ENCODE data around the gene CFAP61. TPM values are rescaled to one million over a fixed set of nuclear protein-coding genes. Genes with fewer than 3 reads are reported as not detected.

The CFAP61 gene
- total RNA-seq, 1 donor from 2014 or later: 8.6 TPM

DNA sequence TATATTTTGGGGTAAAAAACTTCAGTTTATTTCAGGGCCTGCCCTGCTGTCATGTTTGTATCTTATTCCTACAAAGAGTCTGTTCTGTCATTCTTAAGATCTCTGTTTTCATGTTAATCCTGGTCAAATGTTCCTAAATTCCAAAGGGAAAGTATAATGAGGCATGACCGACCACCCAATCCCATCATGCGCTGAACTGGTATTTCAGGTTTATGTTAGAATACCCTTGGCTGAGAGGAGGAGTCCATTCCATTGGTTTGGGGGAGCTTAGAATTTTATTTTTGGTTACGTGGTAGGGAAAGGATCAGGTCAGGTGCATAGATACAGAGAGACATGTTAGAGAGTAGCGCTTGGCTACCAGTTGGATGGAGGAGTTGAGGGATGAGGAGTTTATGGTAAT lies 25.7 kb downstream of the CFAP61 start:
- H3K27me3 ChIP-seq (ENCODE audit: low read depth): peaks cover 22% of the 10 kb centered on the region
- H3K4me1 ChIP-seq: no peaks in the 10 kb centered on the region
- intact Hi-C loops (cut with DNase I): no loop called here
- no peak for ATAC-seq
- no peak for DNase-seq
- no peaks in the 10 kb centered on the region for H3K36me3 ChIP-seq
- no peaks in the 10 kb centered on the region for H3K9me3 ChIP-seq
- H3K27ac ChIP-seq: no peak overlapping the region
- TF ChIP-seq, protein P1, sequence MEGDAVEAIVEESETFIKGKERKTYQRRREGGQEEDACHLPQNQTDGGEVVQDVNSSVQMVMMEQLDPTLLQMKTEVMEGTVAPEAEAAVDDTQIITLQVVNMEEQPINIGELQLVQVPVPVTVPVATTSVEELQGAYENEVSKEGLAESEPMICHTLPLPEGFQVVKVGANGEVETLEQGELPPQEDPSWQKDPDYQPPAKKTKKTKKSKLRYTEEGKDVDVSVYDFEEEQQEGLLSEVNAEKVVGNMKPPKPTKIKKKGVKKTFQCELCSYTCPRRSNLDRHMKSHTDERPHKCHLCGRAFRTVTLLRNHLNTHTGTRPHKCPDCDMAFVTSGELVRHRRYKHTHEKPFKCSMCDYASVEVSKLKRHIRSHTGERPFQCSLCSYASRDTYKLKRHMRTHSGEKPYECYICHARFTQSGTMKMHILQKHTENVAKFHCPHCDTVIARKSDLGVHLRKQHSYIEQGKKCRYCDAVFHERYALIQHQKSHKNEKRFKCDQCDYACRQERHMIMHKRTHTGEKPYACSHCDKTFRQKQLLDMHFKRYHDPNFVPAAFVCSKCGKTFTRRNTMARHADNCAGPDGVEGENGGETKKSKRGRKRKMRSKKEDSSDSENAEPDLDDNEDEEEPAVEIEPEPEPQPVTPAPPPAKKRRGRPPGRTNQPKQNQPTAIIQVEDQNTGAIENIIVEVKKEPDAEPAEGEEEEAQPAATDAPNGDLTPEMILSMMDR (IDR thresholded peaks at IDR 0.05): no peak
- no peak overlapping the region for H3K4me3 ChIP-seq

DNA sequence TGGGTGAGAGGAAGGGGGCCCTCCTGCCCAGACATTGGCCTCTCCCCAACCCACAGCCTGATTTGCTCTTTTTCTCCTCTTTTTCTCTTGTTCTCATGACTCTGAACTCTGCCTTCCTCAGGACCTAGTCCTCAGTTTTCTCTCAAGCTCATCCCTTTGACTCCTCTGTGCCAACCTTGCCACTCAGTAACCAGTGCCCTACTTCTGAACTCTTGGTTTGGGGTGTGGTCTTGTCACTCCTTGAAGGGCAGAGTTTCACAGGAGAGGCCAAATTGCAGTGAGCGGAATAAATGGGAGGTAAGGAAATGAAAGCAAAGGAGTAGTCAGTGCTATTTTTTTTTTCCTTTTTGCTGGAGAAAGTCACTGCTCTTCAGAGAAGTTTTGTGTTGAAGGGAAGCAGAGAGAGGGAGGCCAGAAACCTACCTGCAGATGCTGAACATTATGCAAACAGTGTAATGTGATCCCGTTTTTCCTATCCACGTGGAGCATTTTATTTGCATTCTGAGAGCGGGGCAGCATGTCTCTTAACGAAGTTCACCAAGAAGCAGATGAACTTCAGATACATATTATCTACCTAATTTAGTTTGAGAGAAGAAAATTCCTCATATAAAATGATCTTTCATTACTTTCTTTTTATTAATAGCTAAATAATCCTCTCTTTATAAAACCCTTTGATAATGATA lies 26.9 kb downstream of the CFAP61 start:
- no peaks in the 10 kb centered on the region for H3K4me1 ChIP-seq
- peaks cover 17% of the 10 kb centered on the region for H3K27me3 ChIP-seq (ENCODE audit: low read depth)
- TF ChIP-seq, protein P1 (IDR thresholded peaks at IDR 0.05): no peak
- no peak for ATAC-seq
- no peaks in the 10 kb centered on the region for H3K36me3 ChIP-seq
- no peak overlapping the region for H3K27ac ChIP-seq
- no peak for DNase-seq
- H3K9me3 ChIP-seq: no peaks in the 10 kb centered on the region
- intact Hi-C loops (cut with DNase I): no loop called here
- H3K4me3 ChIP-seq: no peak overlapping the region

DNA sequence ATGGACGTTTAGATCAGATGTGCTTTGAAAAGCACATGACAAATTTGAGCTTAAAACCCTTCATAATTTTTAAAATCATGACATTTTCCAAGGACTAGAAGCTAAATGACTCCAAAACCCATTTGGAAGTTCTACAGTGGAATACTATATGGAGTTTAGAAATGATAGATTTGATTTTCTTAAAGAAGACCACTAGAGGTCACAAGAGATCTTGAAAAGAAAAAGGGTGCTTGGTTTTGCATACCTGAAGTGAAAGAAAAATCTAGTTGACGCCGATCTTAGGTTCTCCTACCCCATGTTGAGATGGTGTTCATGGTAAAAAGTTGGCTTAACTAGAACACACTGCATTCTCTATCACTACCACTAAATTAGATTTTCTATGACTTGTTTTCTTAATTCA lies 31.5 kb downstream of the CFAP61 start:
- Histone ChIP-seq H3K4me1 (peaks cover 5% of the 10 kb centered on the region), H3K4me3 (no peak overlapping the region), H3K36me3 (no peaks in the 10 kb centered on the region), H3K9me3 (no peaks in the 10 kb centered on the region), H3K27ac (no peak overlapping the region), H3K27me3 (ENCODE audit: low read depth) (peaks cover 10% of the 10 kb centered on the region)
- no peak for DNase-seq
- intact Hi-C loops (cut with DNase I): loop anchor here (10.0 kb wide), 1 partner anchor 141 kb away; no protein-coding TSS in a partner anchor
- TF ChIP-seq, protein P1 (IDR thresholded peaks at IDR 0.05): peak; percentile 49
- ATAC-seq: peak; percentile 64 to 66

DNA sequence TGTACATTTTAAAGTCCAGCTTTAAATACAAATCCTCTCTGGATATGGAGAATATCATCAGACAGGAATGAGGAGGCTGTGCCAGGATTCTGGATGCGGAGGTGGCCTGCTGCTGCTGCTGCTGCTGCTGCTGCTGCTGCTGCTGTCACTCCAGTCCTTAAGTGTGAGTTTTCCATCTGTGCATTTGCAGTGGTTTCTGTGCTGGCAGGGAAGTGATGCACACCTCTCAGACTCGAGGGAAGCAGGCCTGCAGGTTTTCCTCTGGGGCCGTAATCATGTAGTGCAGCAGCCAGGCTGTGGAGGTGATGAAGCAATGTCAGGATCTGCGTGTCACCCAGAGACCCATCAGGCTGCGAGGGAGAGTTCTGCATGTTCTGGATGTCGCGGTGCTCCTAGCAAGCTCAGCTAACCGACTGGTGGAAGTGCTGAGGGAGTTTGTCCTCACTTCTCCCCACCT lies 32.0 kb downstream of the CFAP61 start:
- H3K27ac ChIP-seq: no peak overlapping the region
- intact Hi-C loops (cut with DNase I): loop anchor here (10.0 kb wide), 1 partner anchor 140 kb away; no protein-coding TSS in a partner anchor
- DNase-seq (no peak), ATAC-seq (peak in 1 of 2 donors; percentile 18)
- TF ChIP-seq, protein P1 (IDR thresholded peaks at IDR 0.05): no peak
- H3K36me3 ChIP-seq: no peaks in the 10 kb centered on the region
- no peaks in the 10 kb centered on the region for H3K9me3 ChIP-seq
- H3K4me1 ChIP-seq: peaks cover 5% of the 10 kb centered on the region
- H3K27me3 ChIP-seq (ENCODE audit: low read depth): peaks cover 10% of the 10 kb centered on the region
- no peak overlapping the region for H3K4me3 ChIP-seq

DNA sequence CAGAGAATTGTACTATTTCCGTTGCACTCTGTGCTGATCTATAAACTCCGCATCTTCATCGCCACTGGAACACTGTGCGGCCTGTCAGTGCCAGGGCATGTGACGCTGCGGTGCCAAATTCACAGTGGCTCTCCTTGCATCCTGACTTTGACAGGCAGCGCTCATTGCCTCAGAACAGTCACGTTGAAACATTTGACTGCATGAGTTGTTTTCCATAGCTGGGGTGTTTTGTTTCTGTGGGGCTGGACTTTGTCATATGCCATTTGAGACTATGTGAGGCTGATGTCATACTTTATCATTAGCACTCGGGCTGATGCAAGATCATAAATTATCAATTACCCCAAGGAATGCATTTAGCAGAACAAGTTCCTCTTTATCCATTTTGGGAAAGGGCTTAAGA lies 32.7 kb downstream of the CFAP61 start:
- no peaks in the 10 kb centered on the region for H3K36me3 ChIP-seq
- peaks cover 5% of the 10 kb centered on the region for H3K4me1 ChIP-seq
- no peak overlapping the region for H3K27ac ChIP-seq
- DNase-seq (no peak), ATAC-seq (peak in 1 of 2 donors; percentile 24)
- intact Hi-C loops (cut with DNase I): loop anchor here (10.0 kb wide), 1 partner anchor 140 kb away; no protein-coding TSS in a partner anchor
- no peaks in the 10 kb centered on the region for H3K9me3 ChIP-seq
- H3K27me3 ChIP-seq (ENCODE audit: low read depth): peaks cover 10% of the 10 kb centered on the region
- TF ChIP-seq, protein P1 (IDR thresholded peaks at IDR 0.05): no peak
- no peak overlapping the region for H3K4me3 ChIP-seq

All from lower lobe of right lung (tissue), 2 donors.